GM19324 (cell line): ENCODE data around the gene CNTNAP2.
"Not testable (repeated sequence)": the region's sequence is repeated elsewhere in the genome, so short reads cannot be mapped to it uniquely, and the experiment has no call there.

ENCODE experiments used
- ATAC-seq: cut with Tn5 transposase; IDR thresholded peaks from one replicate; pipeline ENCODE4 v1.9.1; 2021; ENCODE audit warnings: mild to moderate bottlenecking, moderate library complexity; ENCODE audit not compliant: unreplicated experiment, low FRiP score

The CNTNAP2 gene

DNA sequence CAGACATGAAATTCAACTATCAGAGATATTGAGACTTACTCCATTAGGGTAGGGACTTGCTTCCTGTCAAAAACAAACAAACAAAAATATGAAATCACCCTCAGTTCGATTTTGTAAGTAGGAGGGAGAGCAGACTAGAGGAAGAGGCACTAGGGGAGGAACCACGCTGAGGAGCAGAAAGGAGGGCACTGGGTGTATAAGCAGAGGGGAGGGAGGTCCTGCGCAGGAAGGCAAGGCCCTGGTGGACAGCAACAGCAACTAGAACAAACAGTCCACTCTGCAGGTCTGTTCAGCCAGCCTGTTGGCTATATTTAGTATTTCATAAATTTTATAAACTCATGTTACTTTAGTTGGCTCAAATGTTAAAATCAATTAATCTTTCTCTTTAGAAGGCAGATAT, 1536.9 kb downstream of the CNTNAP2 start:
- ATAC-seq: no peak

- ATAC-seq: no peak
These were observed 1541.9 kb downstream of the CNTNAP2 start for GRCh38 chr7:147658392-147658967.

DNA sequence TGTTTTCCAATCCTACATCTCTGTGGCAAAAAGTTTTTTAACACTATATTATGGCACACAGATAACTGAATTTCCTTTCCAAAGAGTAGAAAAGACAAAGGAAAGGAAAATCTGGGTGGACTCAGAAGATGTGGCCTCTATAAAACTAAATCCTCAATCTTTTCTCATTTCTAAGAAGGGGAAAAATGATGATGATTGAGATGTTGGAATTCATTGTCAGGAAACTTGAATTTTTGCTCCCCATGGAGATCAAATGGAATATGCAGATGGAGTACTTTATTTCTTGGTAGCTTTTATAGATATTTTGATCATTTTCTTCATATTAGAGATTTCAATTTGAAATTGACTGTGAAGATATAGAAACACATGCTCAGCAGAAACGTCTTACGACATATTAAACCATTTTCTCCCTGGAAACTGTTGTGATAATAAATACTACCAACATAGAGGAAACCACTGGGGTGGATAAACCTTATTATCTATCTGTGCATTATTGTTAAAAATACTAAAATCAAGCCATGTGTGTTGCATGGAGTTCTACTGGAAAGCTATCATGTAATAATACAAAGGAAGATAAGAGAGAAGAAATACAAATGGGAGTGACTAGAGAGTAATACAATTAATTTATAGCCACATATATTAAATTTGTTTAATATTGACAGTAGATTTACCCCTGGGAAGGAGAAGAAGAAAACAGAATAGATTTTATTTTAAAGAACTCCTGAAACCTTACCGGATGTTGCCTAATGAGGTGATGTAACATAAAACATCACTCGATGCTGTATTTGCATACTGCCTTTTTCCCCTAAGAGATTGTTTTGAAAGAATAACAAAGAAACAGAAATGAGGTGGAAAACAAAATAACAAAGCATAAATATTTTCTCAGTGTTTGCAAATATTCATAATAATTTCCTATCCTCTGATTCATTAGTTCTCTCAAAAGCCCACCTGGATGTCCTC, 1542.7 kb downstream of the CNTNAP2 start:
- ATAC-seq: no peak

DNA sequence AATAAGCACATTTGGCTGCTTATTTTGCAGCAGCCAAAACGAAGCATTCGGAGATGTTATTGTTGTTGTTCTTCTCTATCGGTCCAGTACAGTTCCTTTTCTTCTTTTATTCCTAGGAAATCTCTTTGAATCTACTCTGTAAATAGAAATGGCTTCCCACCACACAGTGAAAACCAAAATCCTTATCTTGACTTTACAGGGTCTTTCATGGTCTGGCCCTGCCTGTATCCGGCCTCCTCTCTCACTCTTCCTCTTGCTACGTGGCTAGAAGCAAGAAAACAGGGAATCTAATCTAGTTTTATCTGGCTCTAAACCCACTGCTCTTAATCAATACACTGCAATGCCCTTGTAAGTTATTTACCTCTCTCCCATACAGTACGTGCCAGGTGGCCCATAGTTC, 1547.9 kb downstream of the CNTNAP2 start:
- ATAC-seq: no peak

GRCh38 chr7:147670759-147671158, 1554.2 kb downstream of the CNTNAP2 start:
- ATAC-seq: no peak

GRCh38 chr7:147674705-147675104, 1558.1 kb downstream of the CNTNAP2 start:
- ATAC-seq: no peak

DNA sequence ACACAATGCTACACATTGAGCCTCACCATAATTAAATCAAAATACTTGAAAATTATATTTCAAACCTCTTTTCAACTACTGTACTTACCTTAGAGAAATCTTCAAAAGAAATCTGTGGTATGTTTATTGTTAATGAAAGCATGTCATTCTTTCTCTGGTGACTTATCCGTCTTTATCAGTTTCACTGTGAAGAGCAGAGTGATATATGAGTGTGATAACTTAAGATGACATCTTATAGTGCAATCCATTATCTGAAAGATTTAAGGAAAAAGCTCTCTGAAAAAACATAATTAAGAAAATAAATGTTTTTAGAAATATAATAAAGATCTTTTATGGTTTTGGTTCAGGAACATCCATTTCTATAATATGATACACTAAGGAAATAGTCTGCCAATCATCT, 1562.3 kb downstream of the CNTNAP2 start:
- no peak for ATAC-seq

DNA sequence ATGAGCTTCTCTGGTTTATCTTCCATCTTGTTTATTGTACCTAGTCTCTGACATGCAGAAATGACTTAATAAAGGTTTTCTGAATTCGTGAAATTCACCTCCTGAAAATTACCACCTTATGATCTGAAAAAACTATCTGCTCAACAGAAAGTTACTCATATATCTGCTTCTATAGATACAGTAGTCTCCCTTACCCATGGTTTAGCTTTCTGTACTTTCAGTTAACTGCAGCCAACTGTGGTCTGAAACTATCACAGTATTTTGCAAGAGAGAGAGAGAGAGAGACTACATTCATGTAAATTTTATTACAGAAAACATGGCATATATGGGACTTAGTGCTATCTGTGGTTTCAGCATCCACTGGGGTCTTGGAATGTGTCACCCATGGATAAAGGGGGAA, 1564.9 kb downstream of the CNTNAP2 start:
- ATAC-seq: no peak

- ATAC-seq: no peak
These were observed 1584.1 kb downstream of the CNTNAP2 start for GRCh38 chr7:147700702-147701101.

DNA sequence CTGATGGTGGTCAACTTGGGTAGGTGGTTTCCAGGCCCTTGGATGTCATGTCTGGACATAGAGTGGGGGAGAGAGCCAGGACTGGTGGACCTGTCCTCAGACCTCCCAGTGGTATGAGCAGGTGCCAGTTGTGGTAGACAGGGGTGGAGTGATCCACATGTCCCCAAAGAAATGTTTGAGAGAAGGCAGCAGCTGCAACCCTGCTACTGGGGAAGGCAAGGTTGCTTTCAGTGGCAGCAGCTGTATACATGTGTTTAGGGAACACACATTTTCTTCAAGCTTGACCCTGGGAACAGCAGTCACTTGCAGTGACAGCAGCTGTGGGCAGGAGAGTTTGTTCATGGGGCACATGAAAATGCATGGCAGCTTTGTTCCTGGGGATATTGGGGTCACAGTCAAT, 1591.3 kb downstream of the CNTNAP2 start:
- ATAC-seq: no peak

DNA sequence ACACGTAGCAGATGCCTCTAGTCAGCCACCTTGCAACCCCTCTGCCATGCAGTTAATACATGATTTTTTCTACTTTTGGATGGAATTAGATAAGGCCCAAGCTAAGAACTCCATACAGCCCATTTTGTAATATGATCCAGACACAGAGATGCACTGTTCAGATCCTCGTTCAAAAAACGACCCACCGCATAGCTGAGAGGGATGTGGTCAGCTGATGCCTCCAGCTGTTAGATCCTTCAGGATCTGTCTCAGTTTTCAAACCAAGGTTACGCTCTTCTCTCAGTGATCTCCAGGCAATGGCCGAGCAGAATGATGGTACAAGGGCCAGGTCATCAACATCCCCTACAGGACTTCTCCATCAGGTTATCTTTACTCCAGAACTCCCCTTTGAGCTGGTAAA, 1592.3 kb downstream of the CNTNAP2 start:
- ATAC-seq: no peak

GRCh38 chr7:147711447-147711846, 1594.8 kb downstream of the CNTNAP2 start:
- no peak for ATAC-seq

- no peak for ATAC-seq
These were observed 1605.6 kb downstream of the CNTNAP2 start for GRCh38 chr7:147721962-147722830.

GRCh38 chr7:147723536-147723935, 1606.9 kb downstream of the CNTNAP2 start:
- ATAC-seq: no peak

GRCh38 chr7:147731311-147731710, 1614.7 kb downstream of the CNTNAP2 start:
- no peak for ATAC-seq

DNA sequence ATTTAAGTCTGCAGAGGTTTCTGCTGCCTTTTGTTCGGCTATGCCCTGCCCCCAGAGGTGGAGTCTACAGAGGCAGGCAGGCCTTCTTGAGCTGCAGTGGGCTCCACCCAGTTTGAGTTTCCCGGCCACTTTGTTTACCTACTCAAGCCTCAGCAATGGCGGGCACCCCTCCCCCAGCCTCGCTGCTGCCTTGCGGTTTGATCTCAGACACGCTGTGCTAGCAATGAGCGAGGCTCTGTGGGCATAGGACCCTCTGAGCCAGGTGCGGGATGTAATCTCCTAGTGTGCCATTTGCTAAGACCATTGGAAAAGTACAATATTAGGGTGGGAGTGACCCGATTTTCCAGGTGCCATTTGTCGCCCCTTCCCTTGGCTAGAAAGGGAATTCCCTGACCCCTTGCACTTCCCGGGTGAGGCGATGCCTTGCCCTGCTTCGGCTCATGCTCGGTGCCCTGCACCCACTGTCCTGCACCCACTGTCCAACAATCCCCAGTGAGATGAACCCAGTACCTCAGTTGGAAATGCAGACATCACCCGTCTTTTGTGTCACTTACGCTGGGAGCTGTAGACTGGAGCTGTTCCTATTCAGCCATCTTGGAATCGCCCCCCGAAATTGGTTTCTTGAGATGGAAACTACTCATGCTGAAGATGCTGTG, 1621.1 kb downstream of the CNTNAP2 start:
- ATAC-seq: not testable (repeated sequence)

GRCh38 chr7:147742301-147742700, 1625.7 kb downstream of the CNTNAP2 start:
- ATAC-seq: no peak

DNA sequence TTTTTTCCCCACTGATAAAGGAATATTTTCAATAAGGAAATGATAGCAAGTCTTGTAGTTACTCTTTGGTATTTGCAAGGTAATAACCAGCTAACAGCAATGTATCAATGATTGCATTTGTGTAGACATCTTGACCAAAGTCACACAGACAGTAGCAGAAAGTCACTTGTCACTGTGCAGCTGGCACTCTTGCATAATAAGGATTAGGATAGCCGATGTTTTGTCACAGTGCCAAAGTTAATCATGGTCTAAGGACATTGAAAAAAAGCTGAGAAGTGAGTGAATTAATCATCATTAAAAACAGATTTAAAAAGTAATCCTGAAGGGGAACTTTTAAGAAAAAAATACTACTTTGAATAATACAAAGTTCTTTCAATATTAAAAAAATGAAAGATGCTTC, 1639.7 kb downstream of the CNTNAP2 start:
- ATAC-seq: no peak

DNA sequence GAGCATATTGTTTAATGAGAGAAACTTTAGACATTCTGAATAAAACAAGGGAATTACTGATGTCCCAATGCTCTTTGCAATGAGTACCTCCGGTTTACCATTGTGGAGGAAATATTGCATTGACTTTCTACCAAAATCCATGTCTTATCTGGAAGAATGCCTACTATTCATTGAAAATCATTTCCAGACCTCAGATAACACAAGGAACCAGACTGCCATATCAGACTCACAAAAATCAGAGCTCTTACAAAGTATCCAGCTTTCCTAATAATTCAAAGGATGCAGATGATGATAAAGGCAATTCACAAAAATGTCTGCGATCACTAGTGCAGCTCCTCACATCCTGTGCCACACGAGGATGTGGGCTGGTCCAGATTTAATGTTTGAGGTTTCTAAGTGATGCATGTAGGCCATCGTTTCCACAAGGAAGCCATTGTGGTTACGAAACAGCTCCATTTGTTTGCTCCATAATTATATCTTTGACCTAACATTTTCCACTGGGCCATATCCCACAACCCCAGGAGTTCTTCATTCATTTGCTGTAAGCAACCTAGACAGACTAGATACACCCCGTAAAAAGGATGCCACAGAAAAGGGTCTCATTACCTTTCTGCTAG, 1642.8 kb downstream of the CNTNAP2 start:
- no peak for ATAC-seq

GRCh38 chr7:147765301-147765700, 1648.7 kb downstream of the CNTNAP2 start:
- ATAC-seq: no peak
